ENCODE data around the gene ZBP1.

- TF ChIP-seq, protein P1, sequence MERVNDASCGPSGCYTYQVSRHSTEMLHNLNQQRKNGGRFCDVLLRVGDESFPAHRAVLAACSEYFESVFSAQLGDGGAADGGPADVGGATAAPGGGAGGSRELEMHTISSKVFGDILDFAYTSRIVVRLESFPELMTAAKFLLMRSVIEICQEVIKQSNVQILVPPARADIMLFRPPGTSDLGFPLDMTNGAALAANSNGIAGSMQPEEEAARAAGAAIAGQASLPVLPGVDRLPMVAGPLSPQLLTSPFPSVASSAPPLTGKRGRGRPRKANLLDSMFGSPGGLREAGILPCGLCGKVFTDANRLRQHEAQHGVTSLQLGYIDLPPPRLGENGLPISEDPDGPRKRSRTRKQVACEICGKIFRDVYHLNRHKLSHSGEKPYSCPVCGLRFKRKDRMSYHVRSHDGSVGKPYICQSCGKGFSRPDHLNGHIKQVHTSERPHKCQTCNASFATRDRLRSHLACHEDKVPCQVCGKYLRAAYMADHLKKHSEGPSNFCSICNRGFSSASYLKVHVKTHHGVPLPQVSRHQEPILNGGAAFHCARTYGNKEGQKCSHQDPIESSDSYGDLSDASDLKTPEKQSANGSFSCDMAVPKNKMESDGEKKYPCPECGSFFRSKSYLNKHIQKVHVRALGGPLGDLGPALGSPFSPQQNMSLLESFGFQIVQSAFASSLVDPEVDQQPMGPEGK (CRISPR knock-in tag; IDR thresholded peaks at IDR 0.05; ENCODE audit: borderline replicate concordance), result no peak
- TF ChIP-seq ARNTL (CRISPR knock-in tag; IDR thresholded peaks at IDR 0.05; ENCODE audit: borderline replicate concordance, low read depth), result no peak
- TF ChIP-seq GLIS3 (CRISPR knock-in tag; IDR thresholded peaks at IDR 0.05), result no peak
- no peak for TF ChIP-seq RARB (CRISPR knock-in tag; IDR thresholded peaks at IDR 0.05)
- TF ChIP-seq PPARA (CRISPR knock-in tag; IDR thresholded peaks at IDR 0.05; ENCODE audit: borderline replicate concordance), result no peak
- TF ChIP-seq TCF4 (CRISPR knock-in tag; IDR thresholded peaks at IDR 0.05; ENCODE audit: borderline replicate concordance), result no peak
- TF ChIP-seq ZC3H10 (CRISPR knock-in tag; IDR thresholded peaks at IDR 0.05), result no peak
- no peak for TF ChIP-seq CREB5 (CRISPR knock-in tag; IDR thresholded peaks at IDR 0.05; ENCODE audit: low read depth)
- no peak for TF ChIP-seq POU6F1 (CRISPR knock-in tag; IDR thresholded peaks at IDR 0.05; ENCODE audit: borderline replicate concordance, low read depth)
- no peak for TF ChIP-seq ESRRG (CRISPR knock-in tag; IDR thresholded peaks at IDR 0.05)
- TF ChIP-seq ZNF70 (CRISPR knock-in tag; IDR thresholded peaks at IDR 0.05), result no peak
- no peak for TF ChIP-seq OSR1 (CRISPR knock-in tag; IDR thresholded peaks at IDR 0.05)
These were observed 46.0 kb upstream of the ZBP1 start for GRCh38 chr20:57666106-57666833.

Data from SK-N-SH treated with all-trans-retinoic acid at 6 μM for 48 hours (cell line).